Raji (cell line): ENCODE measurements around the gene CNPY1.

Experiments
- POLR2A ChIP-seq: IDR thresholded peaks from 2 replicates; pipeline ENCODE4 v1.6.1; 2011; ENCODE audit warnings: low read depth, low read length, control low read depth; ENCODE audit not compliant: insufficient read depth

Gene CNPY1

DNA sequence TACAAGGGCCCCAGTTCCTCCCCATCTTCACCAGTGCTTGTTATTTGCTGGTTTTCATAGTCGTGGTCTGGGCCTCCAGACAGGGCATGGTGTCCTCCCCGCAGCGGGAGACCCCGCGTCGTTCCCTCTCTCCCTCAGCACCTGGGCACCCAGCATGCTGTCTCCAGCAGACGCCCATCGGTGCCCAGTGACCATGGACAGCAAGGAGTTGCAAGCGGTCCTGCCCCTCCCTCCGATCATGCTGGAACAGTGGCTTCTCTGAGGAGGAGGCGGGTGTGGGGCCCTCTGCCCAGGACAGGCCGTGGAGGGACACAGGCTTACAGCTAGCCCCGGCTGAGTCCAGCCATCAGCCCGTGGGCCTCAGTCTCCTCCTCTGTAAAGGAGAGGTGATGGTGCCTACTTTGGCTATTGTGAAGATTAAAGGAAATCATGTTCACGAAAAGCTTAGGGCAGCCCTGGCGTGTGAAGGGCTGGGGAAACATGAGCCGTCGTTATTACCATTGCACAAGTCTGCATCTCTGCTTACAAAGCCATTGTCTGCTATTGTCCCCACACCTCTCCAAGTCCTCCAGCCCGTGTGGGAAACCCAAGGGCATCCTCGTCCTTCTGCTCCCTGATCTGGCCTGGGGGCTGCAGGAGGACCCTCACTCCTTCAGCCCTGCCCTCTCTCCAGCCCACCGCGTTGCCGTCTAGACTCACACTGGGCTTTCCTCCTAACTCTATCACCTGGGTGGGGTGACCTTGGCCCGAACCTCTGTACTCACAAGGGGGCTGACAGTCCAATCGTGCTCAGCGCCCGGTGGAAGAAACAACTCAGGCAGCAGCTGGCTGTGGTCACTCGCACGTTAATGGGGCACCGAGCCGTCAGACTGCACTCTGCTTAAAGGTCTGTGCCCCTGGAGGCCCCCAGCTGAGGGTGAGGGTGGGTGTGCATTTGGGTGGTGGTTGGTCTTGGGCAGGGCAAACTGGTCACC, 58.6 kb downstream of the CNPY1 start:
- TF ChIP-seq POLR2A = no peak

DNA sequence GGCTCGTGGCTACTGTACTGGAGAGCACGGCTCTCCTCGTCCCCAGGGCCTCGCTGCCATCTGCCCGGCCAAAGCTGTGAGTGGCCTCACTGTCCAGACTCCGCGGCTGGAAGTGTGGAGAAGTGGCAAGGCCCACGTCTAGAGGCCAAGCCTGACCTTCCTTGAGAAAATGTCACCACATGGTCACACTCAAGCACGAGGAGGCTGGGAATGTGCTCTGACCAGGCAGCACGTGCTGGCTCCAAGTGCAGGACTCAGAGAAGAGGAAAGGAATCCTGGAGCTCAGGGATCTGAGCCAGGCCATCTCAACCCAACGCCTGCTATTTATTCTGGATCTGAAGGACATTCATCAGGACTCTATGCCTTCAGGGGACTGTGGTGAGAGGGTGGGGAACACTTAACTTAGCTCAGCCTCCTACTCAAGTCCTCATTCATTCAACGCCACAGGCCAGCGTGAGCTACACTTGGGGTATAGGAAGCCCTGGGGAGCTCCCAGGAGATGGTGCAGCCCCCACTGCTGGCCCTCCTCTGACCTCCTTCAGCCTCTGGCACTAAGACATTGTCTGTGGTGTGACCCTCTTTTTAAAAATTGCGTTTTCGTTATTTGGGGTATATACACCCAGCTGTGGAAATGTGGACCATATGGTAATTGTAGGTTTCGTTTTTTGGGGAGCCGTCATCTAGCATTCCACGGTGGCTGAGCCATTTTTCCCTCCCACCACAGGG, 59.4 kb downstream of the CNPY1 start:
- TF ChIP-seq POLR2A = no peak

DNA sequence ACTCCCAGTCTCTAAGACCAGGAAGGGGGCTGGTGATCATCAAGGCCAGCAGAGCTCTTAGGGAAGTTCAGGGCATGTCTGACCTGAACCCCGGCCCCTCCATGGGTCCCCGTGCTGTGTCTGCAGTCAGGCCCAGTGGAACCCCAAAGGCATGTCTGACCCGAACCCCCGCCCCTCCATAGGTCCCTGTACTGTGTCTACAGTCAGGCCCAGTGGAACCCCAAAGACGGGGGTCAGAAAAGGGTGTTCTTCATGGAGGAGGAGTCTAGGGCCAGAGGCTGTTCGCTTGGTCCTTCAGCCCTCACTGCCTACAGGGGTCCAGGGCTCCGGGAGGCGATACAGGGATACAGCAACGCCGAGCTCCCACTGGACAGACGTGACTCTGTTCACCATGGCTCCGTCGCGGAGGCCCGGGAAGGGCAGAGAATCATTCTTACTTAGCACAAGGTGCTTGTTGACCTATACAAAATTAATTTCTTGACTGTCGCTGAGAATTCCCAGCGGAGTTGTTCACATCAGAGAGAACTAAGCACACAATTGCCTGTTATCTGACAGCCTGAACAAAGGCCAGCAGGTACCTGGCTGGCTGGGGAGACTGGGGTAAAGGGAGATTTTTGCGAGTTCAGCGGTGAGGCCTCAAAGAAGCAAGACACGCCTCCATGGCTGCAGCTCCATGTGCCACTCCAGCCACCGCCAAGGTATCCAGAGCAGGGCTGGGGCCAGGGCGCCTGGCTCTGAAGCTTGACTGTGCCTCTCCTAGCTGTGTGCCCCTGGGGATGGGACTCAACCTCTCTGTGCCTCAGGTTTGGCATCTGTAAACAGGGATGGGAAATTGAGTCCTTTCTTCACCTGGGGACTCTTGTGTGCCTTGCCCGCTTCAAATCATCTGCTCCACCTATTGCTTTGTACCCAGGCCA, 61.6 kb downstream of the CNPY1 start:
- TF ChIP-seq POLR2A = no peak

DNA sequence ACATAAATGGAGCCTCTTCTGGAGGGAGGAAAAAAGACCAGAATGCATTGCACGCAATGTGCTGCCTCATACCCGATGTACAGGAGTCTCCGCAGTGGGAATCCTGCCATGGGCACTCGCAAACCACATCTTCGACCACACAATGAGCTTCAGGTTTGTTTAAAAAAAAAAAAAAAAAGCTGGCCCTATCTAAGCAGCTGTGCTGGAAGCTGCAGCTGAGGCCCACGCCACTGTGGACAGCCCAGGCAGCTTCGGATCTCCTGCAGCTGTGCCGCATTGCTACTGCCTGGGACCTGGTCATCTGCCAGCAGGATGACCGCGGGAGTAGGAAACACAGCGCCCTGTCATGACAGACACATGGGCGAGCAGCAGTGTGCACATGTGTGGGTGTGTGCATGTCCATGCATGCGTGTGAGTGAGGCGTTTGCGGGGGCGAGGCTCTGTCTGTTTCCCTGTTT, 62.5 kb downstream of the CNPY1 start:
- TF ChIP-seq POLR2A = no peak

GRCh38 chr7:155483245-155483644, 63.1 kb downstream of the CNPY1 start:
- TF ChIP-seq POLR2A = no peak

GRCh38 chr7:155482511-155483183, 63.7 kb downstream of the CNPY1 start:
- TF ChIP-seq POLR2A = no peak

GRCh38 chr7:155481764-155482163, 64.6 kb downstream of the CNPY1 start:
- no peak for TF ChIP-seq POLR2A

DNA sequence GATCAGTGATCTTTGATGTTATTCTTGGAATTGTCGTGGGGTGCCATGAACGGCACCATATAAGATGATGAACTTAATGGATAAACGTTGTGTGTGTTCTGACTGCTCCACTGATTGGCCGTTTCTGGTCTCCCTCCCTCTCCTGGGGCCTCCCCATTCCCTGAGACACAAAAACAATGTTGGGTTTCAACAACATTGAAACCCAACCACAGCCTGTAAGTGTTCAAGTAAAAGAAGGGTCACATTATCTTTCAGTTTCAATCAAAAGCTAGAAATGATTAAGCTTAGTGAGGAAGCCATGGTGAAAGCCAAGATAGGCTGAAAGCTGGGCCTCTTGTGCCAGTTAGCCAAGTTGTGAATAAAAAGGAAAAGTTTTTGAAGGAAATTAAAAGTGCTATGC, 68.9 kb downstream of the CNPY1 start:
- no peak for TF ChIP-seq POLR2A

DNA sequence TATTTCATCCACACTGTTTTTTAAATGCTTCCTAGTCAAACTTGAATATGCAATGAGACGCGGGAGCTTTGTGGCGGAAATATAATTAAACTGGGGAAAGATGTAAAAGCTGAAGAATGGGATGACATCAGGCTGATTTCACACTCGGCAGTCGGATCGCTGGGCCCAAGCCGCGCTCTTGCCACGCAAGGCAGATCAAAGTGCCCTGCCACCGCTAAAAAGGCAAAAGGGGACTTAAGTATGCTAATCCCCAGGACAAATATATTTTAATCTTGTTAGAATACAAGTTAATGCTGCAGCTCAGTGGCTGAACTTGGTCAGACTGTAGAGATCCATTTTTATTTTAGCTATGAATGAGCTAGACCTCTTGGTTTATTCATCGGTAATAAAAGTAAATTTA, 74.6 kb downstream of the CNPY1 start:
- no peak for TF ChIP-seq POLR2A

DNA sequence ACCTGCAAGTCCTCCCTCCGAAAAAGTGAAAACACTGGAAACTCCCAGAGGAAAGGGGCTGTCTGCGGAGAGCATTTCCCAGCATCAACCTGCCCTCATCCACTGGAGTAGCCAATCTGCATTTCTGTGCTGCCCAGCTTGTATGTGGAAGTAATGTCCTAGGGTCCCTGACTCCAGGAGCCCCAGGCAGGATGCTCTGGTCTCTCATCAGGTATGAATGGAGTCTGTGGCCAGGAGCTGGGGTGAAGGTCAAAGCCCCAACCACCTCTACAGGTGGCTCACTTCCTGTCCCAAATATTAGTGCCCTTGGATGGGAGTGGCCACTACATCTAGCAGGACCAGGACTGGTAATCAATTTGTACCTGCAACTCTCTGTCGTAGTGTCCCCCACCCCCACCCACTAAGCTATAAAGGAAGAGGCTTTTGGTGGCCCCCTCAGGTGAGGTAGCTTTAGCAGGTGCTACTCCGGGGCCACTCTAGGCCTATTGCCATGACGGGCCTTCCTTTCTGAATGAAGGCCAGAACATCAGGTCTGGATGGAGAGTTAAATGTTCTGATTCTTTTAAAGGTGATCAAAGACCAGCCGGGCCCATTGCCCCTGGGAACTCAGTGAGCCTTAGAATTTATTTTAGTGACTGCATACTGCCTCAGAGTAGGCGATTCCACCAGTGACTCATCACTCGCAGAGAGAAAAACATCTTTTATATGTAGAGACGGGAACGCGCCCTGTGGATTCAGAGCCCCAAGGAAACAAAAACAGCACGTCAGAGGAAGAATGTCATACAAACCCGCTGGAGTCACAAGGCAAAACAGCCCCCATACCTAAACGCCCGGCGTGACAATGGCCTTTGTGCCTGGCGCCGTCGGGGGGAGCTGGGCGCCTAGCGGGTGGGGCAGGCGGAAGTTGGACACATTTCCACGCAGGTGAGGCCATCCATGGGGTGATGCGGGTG, 75.4 kb downstream of the CNPY1 start:
- TF ChIP-seq POLR2A = no peak

DNA sequence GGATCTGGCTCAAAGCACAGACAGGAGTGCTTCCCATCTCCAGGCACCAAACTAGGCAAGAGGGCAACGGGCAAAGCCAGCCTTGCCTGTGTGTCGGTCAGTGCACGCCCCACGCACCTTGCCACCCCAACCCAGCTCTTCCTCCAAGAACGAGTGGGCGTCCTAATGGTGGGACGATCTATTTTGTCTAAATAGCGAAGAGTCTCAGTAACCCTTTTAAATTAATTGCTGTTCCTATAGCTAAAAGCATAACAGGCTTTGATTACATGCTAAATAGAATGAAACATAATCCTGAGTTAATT, 76.2 kb downstream of the CNPY1 start:
- TF ChIP-seq POLR2A = no peak

- no peak for TF ChIP-seq POLR2A
Measured at GRCh38 chr7:155469311-155470185, 76.8 kb downstream of the CNPY1 start.

DNA sequence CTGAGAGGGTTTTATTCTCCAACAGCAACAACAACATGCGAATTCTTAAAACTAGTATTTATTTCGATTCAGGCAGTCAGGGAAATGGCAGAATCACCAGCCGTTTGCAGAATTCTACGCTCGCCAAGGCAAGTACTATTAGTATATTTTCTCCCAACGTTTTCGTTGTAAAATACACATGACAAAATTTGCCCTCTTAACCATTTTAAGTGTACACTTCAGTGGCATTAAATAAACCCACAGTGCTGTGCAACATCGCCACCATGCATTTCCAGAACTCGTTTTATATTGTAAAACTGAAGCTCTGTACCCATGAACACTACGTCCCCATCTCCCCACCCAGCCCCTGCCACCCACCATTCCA, 77.6 kb downstream of the CNPY1 start:
- no peak for TF ChIP-seq POLR2A
